SK-N-SH (cell line): ENCODE results near the gene STX17. TPM values are rescaled to one million over a fixed set of nuclear protein-coding genes. Genes with fewer than 3 reads are reported as not detected.

Experiments used
- CTCF ChIA-PET: fragments of 300-600, 350-600 bp; formaldehyde crosslinking; extraction: SDS; loops from one replicate; lab custom pipeline; 2021; lab: Yijun Ruan, JAX
- POLR2A ChIA-PET: fragments of 350-600 bp; sonication (Branson Sonifier 250); formaldehyde crosslinking; extraction: SDS; loops from one replicate; lab custom pipeline; 2020; ENCODE audit warnings: antibody characterized with exemption, inconsistent platforms; lab: Yijun Ruan, JAX
- DNase-seq: peaks from one replicate; pipeline ENCODE4 v3.0.0; 2012
- H2AFZ ChIP-seq: fragments of 200-600 bp; sonication (generic); 2 replicates; pipeline ENCODE4 v1.8.1; 2016; ENCODE audit warnings: antibody characterized with exemption, mild to moderate bottlenecking, low read depth
- H3F3A ChIP-seq: fragments of 200-600 bp; sonication (generic); replicated peaks from 2 replicates; pipeline ENCODE3; 2016; ENCODE audit warnings: antibody characterized with exemption, mild to moderate bottlenecking; ENCODE audit not compliant: insufficient read depth
- H3K27ac ChIP-seq, 2 experiments: fragments of 200-500 bp in 1 of 2; fragments of 200-600 bp in 1 of 2; sonication (Bioruptor generic) in 1 of 2; sonication (generic), shearing (Covaris generic) in 1 of 2; 2 replicates each; pipeline versions ENCODE4 v1.5.1 to v1.6.1; 2014 to 2016; ENCODE audit warnings: low read depth in 2 of 2, inconsistent platforms in 1 of 2, low read length in 1 of 2, mild to moderate bottlenecking in 1 of 2, mixed read lengths in 1 of 2
- H3K27me3 ChIP-seq: fragments of 200-600 bp; sonication (generic), shearing (Covaris generic); 2 replicates; pipeline ENCODE4 v1.6.1; 2016; ENCODE audit warnings: mixed run types; ENCODE audit not compliant: insufficient read depth
- H3K36me3 ChIP-seq, 2 experiments: fragments of 200-500 bp in 1 of 2; fragments of 200-600 bp in 1 of 2; sonication (Bioruptor generic) in 1 of 2; sonication (generic) in 1 of 2; replicated peaks in 1 of 2; 2 replicates each; pipeline versions ENCODE3 to v1.5.1; 2014 to 2016; ENCODE audit warnings: low read length in 1 of 2, mild to moderate bottlenecking in 1 of 2; ENCODE audit not compliant: insufficient read depth in 2 of 2, control insufficient read depth in 1 of 2
- H3K4me1 ChIP-seq, 2 experiments: fragments of 200-500 bp in 1 of 2; fragments of 200-600 bp in 1 of 2; sonication (Bioruptor generic) in 1 of 2; sonication (generic), shearing (Covaris generic) in 1 of 2; 2 replicates each; pipeline versions ENCODE4 v1.5.1 to v1.6.1; 2014 to 2016; ENCODE audit warnings: low read depth in 1 of 2, low read length in 1 of 2, mixed run types in 1 of 2; ENCODE audit not compliant: insufficient read depth in 2 of 2, control insufficient read depth in 1 of 2
- H3K4me2 ChIP-seq: fragments of 200-600 bp; sonication (generic), shearing (Covaris generic); 2 replicates; pipeline ENCODE4 v1.6.1; 2017; ENCODE audit warnings: mixed run types
- H3K4me3 ChIP-seq, 2 experiments: fragments of 200-500 bp in 1 of 2; fragments of 200-600 bp in 1 of 2; sonication (Bioruptor generic) in 1 of 2; sonication (generic), shearing (Covaris generic) in 1 of 2; 2 replicates each; pipeline versions ENCODE4 v1.5.1 to v1.8.1; 2014 to 2016; ENCODE audit warnings: low read depth in 2 of 2, inconsistent platforms in 1 of 2, low read length in 1 of 2, mild to moderate bottlenecking in 1 of 2, mixed read lengths in 1 of 2, moderate library complexity in 1 of 2
- H3K79me2 ChIP-seq: fragments of 200-600 bp; sonication (generic); 2 replicates; pipeline ENCODE4 v1.8.1; 2017; ENCODE audit warnings: mild to moderate bottlenecking; ENCODE audit not compliant: insufficient read depth
- H3K9ac ChIP-seq: fragments of 200-600 bp; sonication (generic); 2 replicates; pipeline ENCODE4 v1.6.1; 2017; ENCODE audit warnings: mixed run types
- H3K9me2 ChIP-seq: fragments of 200-600 bp; sonication (generic); 2 replicates; pipeline ENCODE4 v1.6.1; 2017; ENCODE audit warnings: mixed run types
- H3K9me3 ChIP-seq: fragments of 200-600 bp; sonication (generic); 2 replicates; pipeline ENCODE4 v1.6.1; 2017; ENCODE audit warnings: mixed run types, mild to moderate bottlenecking, moderate library complexity
- H4K20me1 ChIP-seq: fragments of 200-600 bp; sonication (generic); 2 replicates; pipeline ENCODE4 v1.6.1; 2017; ENCODE audit warnings: mild to moderate bottlenecking, mixed run types; ENCODE audit not compliant: insufficient read depth
- EZH2phosphoT487 ChIP-seq: fragments of 200-600 bp; sonication (generic); IDR thresholded peaks from 2 replicates; pipeline ENCODE4 v1.6.1; 2017; ENCODE audit warnings: low read depth, mixed run types, mild to moderate bottlenecking, antibody characterized with exemption, moderate library complexity, borderline replicate concordance
- FOXJ3 ChIP-seq: sonication (generic); formaldehyde crosslinking; IDR thresholded peaks from 2 replicates; pipeline ENCODE4 v1.5.1; 2020; ENCODE audit warnings: mild to moderate bottlenecking, missing genetic modification reagents
- GABPA ChIP-seq: IDR thresholded peaks from 2 replicates; pipeline ENCODE4 v1.4.0; 2012; ENCODE audit warnings: low read depth, mild to moderate bottlenecking
- IRF3 ChIP-seq: fragments of 150-350 bp; IDR thresholded peaks from 2 replicates; pipeline ENCODE4 v1.6.1; 2016; ENCODE audit warnings: mild to moderate bottlenecking, low read depth, low read length
- MAX ChIP-seq: IDR thresholded peaks from 2 replicates; pipeline ENCODE4 v1.4.0; 2012; ENCODE audit warnings: low read depth
- NRF1 ChIP-seq: IDR thresholded peaks from 2 replicates; pipeline ENCODE4 v1.6.1; 2012; ENCODE audit warnings: low read depth, mild to moderate bottlenecking, low read length
- PBX3 ChIP-seq: IDR thresholded peaks from 2 replicates; pipeline ENCODE4; 2012
- POLR2AphosphoS5 ChIP-seq: IDR thresholded peaks from 2 replicates; pipeline ENCODE4 v1.6.1; 2012; ENCODE audit warnings: low read depth, low read length
- REST ChIP-seq: IDR thresholded peaks from 2 replicates; pipeline ENCODE4 v1.6.1; 2012; ENCODE audit warnings: mild to moderate bottlenecking, low read depth, low read length, moderate library complexity
- RFX5 ChIP-seq: IDR thresholded peaks from 2 replicates; pipeline ENCODE4 v1.6.1; 2012; ENCODE audit warnings: mild to moderate bottlenecking, improper control_type of control experiment, low read length
- RXRA ChIP-seq: IDR thresholded peaks from 2 replicates; pipeline ENCODE4 v1.4.0; 2012; ENCODE audit warnings: low read depth, mild to moderate bottlenecking, borderline replicate concordance
- TCF12 ChIP-seq: IDR thresholded peaks from 2 replicates; pipeline ENCODE4 v1.4.0; 2012
- USF2 ChIP-seq: fragments of 150-350 bp; IDR thresholded peaks from 2 replicates; pipeline ENCODE4 v1.6.1; 2017; ENCODE audit warnings: antibody characterized with exemption, low read length, low read depth, borderline replicate concordance
- YY1 ChIP-seq: IDR thresholded peaks from 2 replicates; pipeline ENCODE4 v1.4.0; 2012; ENCODE audit warnings: low read depth, mild to moderate bottlenecking
- WGBS: methylation state at CpG from one replicate; pipeline ENCODE4 v1.1.6; 2017; ENCODE audit warnings: low lambda C conversion rate; 5-methylcytosine and 5-hydroxymethylcytosine counted together
- polyA plus RNA-seq, 3 experiments: library from polyadenylated mRNA; depleted of rRNA; stranded (reverse); fragments of >200 nt; gene quantifications; 2 replicates each; pipeline ENCODE4 v1.2.3, GENCODE V29; 2012

Gene STX17
- polyA plus RNA-seq, 1 of the 3 experiments (the other 2 are of a cell fraction) = 6.1 TPM

GRCh38 chr9:99889120-99889519, 17.3 kb upstream of the STX17 start:
- Histone ChIP-seq H3K4me2 (no peak overlapping the region), H3K27ac (no peak overlapping the region), H3K79me2 (no peaks in the 10 kb centered on the region)
- no peak for DNase-seq
- CTCF ChIA-PET = interaction anchor here (0.8 kb wide), 1 partner anchor 85 kb away, joined by 4 read pairs; no protein-coding TSS in a partner anchor
- no peak for TF ChIP-seq RFX5
- TF ChIP-seq, all 33 proteins: peak for 0
- H4K20me1 ChIP-seq = no peaks in the 10 kb centered on the region
- H3K9me3 ChIP-seq = no peaks in the 10 kb centered on the region
- H3K36me3 ChIP-seq = no peaks in the 10 kb centered on the region
- H3K27me3 ChIP-seq = no peaks in the 10 kb centered on the region
- no peaks in the 10 kb centered on the region for H3K9me2 ChIP-seq
- no peak overlapping the region for H3K9ac ChIP-seq
- 76% methylated on average over 1 of the region's 1 CpG for WGBS
- no peak overlapping the region for H2AFZ ChIP-seq
- POLR2A ChIA-PET = no interaction called here
- H3K4me1 ChIP-seq = no peaks in the 10 kb centered on the region; a peak in 1 of 4 replicates
- no peak overlapping the region for H3K4me3 ChIP-seq
- no peaks in the 10 kb centered on the region for H3F3A ChIP-seq

GRCh38 chr9:99894826-99895225, 11.6 kb upstream of the STX17 start:
- ChIA-PET CTCF (interaction anchor here (0.7 kb wide), 1 partner anchor 273 kb away, joined by 3 read pairs; no protein-coding TSS in a partner anchor), POLR2A (no interaction called here)
- no peaks in the 10 kb centered on the region; a peak in 1 of 4 replicates for H3K4me1 ChIP-seq
- H3K4me2 ChIP-seq = no peak overlapping the region
- no peak for DNase-seq
- H4K20me1 ChIP-seq = no peaks in the 10 kb centered on the region
- H3K27me3 ChIP-seq = peaks cover 6% of the 10 kb centered on the region; the same call in 1 of the 2 replicates
- H2AFZ ChIP-seq = no peak overlapping the region
- no peak overlapping the region for H3K4me3 ChIP-seq
- H3F3A ChIP-seq = no peaks in the 10 kb centered on the region
- no peaks in the 10 kb centered on the region for H3K79me2 ChIP-seq
- no peak overlapping the region for H3K9ac ChIP-seq
- TF ChIP-seq FOXJ3 (CRISPR knock-in tag) = no peak
- H3K9me3 ChIP-seq = no peaks in the 10 kb centered on the region
- H3K9me2 ChIP-seq = no peaks in the 10 kb centered on the region
- H3K27ac ChIP-seq = no peak overlapping the region
- WGBS = 100% methylated on average over 2 of the region's 2 CpGs
- no peaks in the 10 kb centered on the region for H3K36me3 ChIP-seq

- ChIA-PET CTCF (no interaction called here), POLR2A (no interaction called here)
- Histone ChIP-seq H3K4me2 (no peak overlapping the region), H3K4me1 (no peaks in the 10 kb centered on the region; a peak in 1 of 4 replicates), H3K9ac (no peak overlapping the region), H3K27me3 (peaks cover 6% of the 10 kb centered on the region; the same call in 1 of the 2 replicates), H3K4me3 (no peak overlapping the region), H3F3A (no peaks in the 10 kb centered on the region), H3K79me2 (no peaks in the 10 kb centered on the region), H3K9me2 (no peaks in the 10 kb centered on the region), H3K9me3 (no peaks in the 10 kb centered on the region), H3K36me3 (no peaks in the 10 kb centered on the region), H4K20me1 (no peaks in the 10 kb centered on the region), H2AFZ (no peak overlapping the region), H3K27ac (no peak overlapping the region)
- DNase-seq = no peak
- WGBS = 74% methylated on average over 6 of the region's 6 CpGs
- TF ChIP-seq GABPA (no peak), EZH2phosphoT487 (no peak), REST (no peak), POLR2AphosphoS5 (no peak), USF2 (no peak), PBX3 (no peak), RXRA (no peak), TCF12 (no peak), MAX (no peak), IRF3 (no peak), YY1 (no peak), NRF1 (no peak)
Observed at GRCh38 chr9:99895510-99895909, 10.9 kb upstream of the STX17 start.
